Activated effector memory CD4-positive, alpha-beta T cell treated with Interleukin-2 at 50 U/mL for 16 hours (primary cell): ENCODE data around the gene ZMYM3.

ENCODE experiments used
- DNase-seq: peaks from one replicate; pipeline ENCODE4 v3.0.0-alpha.2; 2020

The ZMYM3 gene

DNA sequence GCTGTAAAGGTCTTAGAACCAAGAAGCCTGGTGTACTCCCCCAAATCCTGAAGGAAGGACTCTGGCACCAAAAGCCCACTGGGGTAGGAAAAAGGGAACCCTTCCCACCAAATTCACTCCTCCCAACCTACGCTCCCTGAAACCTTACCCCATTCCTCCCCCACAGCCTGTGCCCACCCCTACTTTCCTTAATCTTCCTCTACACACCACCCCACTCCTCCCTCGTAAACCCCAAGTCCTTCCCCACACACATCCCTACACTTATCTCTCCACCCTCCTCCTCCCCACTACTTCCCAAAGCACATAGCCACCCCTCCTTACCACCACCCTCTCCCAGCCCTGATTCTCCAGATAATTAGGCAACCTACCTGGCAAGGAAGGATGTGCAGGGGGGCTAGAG lies 1.7 kb downstream of the ZMYM3 start:
- no peak for DNase-seq

DNA sequence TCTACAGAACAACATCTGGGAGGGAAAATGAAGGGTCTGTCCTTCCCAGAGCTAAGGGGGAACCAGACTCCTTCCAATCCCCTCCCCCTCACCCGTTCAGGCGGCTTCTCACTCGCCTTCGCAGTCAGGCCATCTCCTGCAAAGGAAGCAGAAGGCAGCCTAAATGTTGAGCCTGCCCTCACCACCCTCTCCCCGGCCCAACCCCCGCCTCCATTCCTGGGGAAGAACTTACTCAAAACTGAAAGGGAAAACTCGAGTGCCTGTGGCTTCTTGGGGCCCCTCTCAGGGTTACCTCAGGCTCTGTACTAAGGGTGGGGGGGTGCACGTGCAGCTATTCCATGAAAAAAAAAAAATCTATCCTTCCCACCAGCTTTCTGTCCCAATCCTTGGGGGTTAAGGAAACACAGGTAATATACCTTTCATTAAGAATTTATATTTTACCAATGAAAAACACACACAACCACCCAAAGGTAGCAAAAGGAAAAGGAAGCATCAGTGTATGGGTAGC lies 2.4 kb downstream of the ZMYM3 start:
- no peak for DNase-seq

DNA sequence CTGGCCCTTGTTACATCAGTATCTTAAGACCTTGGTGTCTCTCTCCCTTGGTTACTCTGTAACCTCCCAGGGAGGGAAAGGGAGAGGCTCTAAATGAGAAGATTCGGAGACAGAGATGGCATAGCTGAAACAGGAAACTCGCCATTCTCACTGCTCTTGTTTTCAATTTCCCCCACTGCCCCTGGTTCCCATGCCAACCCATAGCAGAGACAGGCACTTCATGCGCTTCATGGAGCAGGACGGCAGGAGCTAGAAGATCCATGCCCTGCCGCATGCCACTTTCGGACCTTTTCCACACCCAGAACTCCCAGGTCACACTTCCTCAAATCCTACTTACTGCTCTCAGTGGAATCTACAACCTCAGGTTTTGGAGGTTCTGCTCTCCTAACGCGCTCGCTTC lies 3.1 kb downstream of the ZMYM3 start:
- no peak for DNase-seq

DNA sequence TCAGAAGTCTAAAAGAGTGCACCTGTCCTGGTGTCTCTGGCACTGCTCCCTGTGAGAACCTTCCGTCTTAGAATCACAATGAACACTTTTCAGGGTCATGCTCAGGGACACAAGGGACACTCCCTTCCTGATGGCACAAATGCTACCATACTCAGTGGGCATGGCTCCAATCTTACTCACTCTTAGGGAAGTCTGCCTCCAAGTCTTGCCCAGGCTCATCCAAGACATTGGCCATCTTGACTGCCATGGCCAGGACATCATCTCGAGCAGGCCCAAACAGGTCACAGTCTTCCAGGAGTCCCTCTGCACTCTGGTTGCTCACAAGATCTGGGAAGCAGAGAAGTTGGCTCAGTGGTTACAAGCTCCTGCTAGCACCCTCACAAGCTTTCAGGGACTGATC lies 8.8 kb downstream of the ZMYM3 start:
- DNase-seq, result no peak

DNA sequence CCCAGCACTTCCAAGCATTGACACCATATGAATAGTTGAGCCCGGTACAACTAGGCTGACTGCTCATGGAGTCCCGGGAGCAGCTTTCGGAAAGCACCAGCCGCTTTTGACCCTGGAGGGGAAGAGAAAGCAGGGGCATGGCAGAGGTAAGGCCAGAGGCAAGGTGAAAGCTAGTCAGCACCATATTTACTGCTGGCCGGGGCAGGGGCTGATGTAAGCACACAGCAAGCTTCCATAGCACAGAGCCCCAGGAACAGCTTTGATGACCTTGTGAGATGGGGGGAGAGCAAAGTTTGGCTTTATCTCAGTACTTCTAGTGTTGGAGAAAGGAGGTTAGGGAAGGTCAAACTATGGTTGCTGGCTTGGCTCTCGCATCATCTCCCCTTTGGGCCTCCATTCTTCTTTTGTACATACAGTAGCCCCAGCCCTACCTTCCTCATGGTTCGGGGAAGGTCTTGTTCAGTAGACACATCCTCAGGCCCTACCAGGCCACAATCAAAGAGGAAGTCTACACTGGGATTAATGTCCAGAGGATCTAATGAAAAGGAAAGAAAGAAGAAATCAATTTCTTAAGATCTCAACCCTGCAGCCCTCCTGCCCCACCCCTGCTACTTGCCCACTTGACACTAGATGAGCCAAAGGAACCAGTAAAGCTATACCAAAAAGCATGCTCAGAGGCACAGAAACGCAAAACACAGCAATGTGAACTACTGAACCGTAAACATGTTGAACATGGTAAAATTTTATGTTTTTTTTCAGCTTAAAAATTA lies 9.4 kb downstream of the ZMYM3 start:
- DNase-seq, result no peak

DNA sequence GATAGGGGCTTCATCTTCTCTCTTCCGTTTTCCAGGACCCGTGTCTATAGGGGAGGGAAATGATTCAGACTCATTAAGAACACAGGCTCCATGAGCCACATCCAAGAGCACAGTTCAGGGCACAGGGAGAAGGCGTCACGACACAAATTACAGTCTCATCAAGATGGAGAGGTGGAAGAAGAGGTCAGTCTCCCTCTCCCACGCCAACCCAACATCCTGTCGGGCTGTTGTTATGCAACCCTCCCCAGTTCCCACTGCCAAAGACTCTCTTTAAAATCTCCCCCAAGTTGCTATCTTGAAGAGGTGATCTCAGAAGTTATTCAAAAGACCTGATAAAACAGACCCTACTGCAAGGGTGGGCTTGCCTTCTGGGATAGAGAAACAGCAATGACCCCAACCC lies 12.6 kb downstream of the ZMYM3 start:
- no peak for DNase-seq

DNA sequence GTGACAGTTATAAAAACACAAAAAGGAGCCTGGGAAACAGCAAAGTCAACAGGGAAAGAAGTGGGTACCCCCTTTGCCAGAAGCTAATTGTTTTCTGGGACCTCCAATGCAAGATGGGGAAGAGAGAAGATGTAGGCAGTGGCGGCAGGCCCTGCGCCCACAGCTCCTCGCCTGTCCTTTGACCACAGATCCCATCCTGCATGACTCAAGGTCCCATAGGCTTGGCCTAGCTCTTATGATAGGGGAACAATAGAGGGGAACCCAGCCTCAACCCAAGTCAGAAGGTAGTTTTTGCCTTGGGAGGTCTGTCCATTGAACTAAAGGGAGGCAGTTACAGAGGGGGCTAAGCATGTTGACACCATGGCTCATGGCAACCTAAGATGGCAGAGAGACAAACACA lies 14.2 kb downstream of the ZMYM3 start:
- no peak for DNase-seq

DNA sequence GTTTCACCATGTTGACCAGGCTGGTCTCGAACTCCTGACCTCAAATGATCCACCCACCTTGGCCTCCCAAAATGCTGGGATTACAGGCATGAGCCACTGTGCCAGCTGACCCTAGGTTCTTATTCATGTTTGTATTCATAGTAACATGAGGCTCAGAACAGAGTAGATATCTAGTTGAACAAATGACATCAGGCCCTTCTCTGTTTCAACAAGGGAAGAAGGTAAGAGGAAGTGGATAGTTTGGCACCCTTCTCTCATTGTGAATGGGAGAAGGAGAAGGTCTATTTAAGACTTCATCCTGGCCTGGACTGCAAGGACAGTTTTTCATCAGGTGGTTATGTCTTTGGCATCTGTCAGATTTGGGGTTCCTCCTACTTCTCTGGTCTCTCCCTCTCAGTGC lies 17.1 kb downstream of the ZMYM3 start:
- no peak for DNase-seq

DNA sequence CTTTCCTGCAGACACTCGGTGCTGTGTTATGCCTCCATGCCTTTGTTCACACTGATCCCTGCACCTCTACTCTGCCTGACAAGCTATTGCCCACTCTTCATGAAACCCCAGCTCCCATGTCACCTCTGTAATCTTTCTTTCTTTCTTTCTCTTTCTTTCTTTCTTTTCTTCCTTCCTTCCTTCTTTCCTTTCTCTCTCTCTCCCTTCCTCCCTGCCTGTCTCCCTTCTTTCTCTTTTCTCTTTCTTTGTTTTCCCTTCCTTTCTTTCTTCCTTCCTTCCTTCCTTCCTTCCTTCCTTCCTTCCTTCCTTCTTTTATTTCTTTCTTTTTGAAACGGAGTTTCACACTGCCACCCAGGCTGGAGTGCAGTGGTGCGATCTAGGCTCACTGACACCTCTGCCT lies 18.5 kb downstream of the ZMYM3 start:
- no peak for DNase-seq

DNA sequence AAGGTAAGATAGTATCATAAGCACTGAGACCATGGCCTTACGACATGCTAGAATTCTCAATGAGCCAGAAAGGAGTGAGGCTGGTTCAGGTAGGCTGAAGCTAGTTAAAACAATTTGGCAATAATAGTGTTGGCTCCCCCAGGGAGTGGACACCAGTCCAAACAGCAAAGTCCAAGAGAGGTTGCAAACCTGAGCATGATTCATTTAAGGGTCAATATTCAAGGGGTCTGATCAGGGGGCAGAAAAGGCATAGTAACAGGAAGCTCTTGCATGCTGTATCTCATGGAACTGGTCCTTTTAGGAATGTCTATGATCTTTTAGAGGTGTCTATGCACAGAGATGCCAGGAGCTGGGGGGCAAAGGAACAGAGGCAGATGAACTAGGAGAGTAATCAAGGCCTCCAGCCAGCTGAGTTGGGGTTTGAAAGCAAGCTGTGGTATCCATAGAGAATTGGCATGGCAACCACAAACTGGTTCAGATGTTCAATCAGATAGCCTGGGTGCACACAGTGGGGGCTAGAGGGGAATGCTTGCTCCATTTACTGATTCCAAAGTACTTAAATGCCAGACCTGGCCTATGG lies 25.8 kb downstream of the ZMYM3 start:
- DNase-seq, result no peak

DNA sequence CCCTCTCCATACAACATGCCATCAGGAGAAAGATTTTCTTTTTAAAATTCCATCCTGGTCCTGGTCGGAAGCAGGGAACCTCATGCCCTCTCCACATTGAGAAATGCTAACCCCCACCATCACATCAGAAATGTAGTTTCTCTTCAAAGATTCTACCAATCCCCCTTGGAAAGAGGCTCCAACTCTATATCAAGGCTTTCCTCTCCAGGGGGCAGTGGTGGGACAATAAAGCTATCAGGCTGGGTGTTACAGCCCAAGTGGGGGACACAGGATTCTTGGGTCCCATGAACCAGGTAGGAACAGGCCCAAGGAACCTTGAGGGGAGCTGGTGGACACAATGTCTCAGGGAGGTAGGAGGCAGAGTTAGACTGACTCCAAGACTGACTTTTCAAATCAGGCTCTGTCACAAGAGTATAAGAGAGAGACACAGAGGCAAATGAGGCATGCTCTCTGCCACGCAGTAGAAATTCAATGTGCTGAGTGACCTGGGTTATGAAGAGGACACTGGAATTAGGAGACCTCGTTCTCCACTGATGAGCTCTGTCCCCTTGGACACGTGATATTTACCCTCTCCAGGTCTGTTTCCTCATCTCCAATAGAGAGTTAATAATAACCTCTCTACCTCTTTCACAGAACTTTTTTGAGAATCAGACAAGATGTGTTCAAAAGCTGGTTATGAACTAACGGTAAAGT lies 26.4 kb downstream of the ZMYM3 start:
- no peak for DNase-seq

DNA sequence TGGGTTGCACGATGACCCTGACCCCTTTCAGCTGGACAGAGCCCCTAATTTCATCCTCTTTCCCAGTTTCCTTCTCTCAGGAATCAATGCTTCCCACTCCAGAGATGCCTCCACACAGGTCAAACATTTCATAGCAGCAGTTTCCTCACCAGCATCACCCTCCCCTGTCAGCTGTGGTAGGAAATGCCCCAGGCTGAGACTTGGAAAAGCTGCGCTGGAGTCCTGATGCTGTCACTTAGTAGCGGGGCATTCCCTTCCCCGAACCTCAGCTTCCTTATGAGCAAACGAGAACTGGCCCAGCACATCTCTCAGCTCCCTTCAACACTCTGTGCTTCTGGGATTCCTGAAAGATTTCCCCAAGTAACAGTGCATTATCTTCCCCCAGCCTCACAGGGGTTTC lies 28.3 kb downstream of the ZMYM3 start:
- no peak for DNase-seq

DNA sequence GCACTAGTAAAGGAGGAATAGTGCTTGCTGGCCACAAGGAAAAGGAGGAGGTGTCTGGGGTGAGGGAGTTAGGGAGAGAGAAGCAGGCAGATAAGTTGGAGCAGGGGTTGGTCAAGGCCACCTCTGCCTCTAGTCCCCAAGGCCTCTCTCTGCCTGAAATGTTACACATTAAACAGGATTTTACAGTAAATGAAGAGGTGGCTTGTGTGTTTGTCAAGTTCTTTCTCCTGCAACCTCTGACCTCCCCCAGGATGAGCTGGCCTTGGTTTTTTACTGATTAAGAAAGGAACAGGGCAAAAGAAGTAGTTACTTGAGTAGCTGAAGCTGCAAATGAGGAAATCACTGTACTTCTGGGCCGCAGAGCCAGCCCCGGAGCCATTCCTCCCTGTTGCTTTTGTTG lies 28.9 kb downstream of the ZMYM3 start:
- no peak for DNase-seq

DNA sequence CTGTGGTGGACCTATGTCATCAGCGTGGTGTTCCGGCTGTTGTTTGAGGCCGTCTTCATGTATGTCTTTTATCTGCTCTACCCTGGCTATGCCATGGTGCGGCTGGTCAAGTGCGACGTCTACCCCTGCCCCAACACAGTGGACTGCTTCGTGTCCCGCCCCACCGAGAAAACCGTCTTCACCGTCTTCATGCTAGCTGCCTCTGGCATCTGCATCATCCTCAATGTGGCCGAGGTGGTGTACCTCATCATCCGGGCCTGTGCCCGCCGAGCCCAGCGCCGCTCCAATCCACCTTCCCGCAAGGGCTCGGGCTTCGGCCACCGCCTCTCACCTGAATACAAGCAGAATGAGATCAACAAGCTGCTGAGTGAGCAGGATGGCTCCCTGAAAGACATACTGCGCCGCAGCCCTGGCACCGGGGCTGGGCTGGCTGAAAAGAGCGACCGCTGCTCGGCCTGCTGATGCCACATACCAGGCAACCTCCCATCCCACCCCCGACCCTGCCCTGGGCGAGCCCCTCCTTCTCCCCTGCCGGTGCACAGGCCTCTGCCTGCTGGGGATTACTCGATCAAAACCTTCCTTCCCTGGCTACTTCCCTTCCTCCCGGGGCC lies 29.7 kb downstream of the ZMYM3 start:
- DNase-seq, result no peak

DNA sequence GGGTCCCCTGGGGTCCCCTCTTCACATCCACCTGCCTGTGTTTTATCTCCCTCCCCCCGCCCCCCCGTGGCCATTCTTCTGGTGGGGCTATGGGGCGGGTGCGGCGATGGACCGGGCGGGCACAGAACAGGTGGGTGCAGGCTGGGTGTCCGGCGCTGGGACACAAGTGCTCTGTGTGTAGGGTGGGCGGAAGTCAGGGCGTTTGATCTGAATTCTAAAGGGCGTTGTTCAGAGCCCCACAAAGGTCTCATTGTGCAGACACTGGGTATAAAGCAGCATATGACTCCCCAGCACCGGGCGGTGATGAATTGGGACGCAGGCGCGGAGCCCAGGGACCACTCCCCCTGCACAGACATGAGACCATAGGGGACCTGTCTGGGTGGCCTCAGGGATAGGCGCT lies 31.0 kb downstream of the ZMYM3 start, which contains the start of gene GJB1:
TSS of gene GJB1 (plus strand) at position 296 of the 400 bp plus-strand sequence. CDS start 484 bp downstream, outside the sequence.
- no peak for DNase-seq

DNA sequence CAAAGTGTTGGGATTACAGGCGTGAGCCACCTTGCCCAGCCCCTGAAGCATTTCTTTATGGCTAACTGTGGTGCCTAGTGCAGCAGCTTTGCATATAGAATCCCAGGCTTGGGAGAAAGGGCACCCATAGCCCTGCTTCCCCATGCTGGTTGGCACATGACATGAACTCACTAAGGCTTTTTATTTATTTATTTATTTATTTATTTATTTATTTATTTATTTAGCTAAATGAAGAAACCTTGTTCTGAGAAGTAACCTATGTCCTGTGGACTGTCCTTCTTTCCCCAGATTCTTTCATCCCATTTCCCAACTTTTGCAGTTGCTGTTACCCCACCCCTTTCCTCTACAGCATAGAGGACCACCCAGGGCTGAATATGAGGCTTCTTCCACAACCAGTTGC lies 32.8 kb downstream of the ZMYM3 start:
- no peak for DNase-seq

DNA sequence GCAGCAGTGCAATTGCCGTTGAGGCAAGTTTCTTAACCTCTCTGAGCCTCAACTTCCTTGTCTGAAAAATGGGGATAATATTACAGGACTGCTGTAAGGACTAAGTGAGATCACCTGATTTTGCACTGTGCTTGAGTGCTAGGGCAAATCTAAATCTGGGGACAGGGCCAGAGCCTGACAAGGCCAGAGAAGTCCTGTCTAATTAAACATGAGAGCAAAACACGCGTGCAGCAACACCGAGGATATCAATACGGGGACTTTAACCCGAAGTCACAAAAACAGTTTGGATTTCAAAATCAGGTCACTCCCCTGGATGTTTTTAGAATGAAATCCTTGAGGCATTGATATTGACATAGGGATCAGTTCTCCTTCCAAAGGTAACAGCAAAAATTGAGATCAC lies 36.6 kb downstream of the ZMYM3 start:
- DNase-seq, result no peak

DNA sequence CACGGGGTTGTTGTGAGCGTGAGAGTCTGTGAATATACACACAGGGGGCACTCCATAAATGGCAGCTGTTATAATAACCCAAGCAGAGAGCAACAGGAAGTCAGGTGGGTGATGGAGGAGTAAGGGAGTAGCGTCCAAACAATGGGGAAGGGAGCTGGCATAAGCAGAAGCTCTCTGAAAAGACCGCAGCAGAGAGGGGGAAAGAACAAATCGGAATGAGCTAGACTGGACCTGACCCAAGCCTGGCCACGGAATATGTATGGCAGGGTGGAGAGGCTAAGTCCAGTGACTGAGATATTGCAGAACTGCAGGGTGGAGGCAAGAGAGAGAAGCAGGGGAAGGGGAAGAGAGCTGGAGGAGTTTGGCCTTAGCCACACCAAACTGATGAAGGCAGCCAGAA lies 37.5 kb downstream of the ZMYM3 start:
- no peak for DNase-seq

DNA sequence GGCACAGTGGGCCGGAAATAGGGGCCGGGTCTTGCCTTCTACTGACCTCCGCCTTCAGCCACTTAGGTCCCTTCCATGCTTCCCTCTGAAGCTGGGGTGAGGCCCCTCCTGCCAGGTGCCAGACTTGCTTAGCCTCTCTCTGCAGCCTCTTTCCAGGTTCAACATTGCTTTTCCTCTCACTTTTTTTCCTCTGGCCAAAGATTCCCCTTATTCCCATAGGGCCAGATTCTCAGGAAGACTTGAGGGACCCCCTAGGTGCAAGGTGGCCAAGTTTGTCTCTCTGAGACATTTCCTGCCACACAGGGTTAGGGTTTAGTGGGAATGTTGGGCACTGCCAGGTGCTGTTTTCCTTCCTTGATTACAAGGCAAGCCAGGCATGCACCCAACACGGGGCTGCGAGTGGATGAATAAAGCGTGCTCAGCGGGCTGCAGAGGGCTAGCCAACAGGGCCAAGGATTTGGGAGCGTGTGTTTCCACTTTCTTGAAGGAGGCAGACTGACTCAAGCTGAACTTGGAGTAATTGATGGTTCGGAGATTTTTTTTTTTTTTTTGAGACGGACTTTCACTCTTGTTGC lies 38.5 kb downstream of the ZMYM3 start:
- DNase-seq, result no peak

DNA sequence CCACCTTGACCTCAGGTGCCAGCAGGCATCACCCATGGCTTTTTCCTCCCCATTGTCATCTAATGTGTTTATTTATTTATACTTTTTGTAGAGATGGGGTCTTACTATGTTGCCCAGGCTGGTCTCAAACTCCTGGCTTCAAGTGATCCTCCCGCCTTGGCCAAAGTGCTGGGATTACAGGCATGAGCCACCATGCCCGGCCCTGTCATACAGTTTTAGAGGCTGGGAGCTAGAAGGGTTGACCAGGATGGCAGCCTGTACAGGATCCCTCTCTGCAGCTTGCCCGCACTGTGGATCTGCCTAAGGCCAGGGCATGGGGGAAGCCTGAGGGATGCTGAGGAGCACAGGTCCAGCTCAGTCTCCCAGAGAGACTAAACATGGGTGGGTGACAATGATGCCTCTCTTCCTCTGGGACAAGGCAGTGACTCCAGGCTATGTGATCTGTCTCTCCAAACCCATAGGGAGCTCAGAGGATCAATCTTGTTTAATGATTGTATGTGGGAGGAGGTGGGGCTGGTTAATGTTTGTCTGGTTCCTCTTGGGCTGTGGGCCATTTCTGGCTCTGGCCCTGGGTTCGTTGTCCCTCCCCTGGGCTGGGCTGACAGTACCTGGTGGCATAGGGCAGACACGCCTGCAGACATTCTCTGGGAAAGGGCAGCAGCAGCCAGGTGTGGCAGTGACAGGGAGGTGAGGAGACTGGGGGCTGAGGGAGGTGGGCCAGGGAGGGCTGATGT lies 39.2 kb downstream of the ZMYM3 start:
- no peak for DNase-seq

DNA sequence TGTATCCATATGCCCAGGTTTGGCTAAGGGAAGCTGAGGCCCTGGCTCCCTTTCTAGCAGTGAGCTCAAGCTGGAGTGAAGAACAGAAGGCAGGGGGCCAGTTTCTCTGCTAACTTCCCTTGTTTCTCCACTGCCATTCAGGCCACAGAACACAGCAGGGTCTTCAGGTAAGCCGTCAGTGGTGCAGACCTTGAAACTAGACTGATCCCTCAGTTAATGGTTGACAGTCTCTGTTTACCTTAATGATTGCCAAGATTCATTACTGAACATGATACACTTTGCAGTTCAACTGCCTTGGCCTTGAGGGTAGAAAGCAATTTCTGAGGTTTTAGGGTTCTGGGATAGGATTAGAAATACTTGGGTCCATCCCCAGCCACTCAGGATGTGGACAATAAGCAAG lies 39.8 kb downstream of the ZMYM3 start:
- DNase-seq, result no peak

DNA sequence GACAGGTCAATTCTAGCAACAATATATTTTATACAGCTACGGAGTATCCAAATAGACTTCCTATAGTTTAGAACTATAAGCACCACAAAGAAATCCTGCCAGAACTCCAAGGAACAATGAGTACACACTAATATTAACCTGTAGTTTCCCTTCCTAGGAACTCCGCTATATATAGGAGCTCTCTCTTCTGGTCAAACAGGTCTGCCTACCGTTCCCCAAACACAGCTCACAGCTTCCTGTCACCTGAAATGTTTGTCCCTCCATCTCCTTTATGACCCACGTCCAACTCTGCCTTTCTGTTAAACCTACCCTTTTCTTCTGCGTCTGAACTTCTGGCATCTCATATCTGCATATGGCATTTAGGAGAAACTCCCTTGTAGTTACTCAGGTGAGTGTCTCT lies 41.4 kb downstream of the ZMYM3 start:
- DNase-seq, result no peak

DNA sequence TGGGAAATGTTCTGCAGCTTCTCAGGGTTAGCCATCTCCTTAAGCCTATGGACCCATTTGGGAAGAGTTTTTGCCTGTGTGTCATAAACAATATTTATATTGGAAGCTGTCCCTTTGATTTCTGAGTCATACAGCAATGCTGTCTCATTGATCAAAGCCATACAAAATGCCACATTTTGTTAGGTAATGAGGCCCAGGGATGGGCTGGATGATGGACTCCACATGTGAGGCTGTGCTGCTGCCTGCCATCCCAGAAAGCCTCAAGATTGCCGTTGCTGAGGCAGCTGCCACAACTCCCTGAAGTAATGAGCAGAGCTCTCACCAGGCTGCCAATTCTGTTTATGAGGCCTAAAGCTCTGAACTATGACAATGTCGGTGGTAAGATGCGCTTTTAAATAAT lies 43.1 kb downstream of the ZMYM3 start:
- no peak for DNase-seq
